Fibroblast of peridontal ligament (primary cell): ENCODE data around the gene PTRH1.

ENCODE experiments used
- DNase-seq: peaks from one replicate; pipeline ENCODE4 v3.0.0-alpha.2; 2010; ENCODE audit errors: extremely low read depth

PTRH1 gene

DNA sequence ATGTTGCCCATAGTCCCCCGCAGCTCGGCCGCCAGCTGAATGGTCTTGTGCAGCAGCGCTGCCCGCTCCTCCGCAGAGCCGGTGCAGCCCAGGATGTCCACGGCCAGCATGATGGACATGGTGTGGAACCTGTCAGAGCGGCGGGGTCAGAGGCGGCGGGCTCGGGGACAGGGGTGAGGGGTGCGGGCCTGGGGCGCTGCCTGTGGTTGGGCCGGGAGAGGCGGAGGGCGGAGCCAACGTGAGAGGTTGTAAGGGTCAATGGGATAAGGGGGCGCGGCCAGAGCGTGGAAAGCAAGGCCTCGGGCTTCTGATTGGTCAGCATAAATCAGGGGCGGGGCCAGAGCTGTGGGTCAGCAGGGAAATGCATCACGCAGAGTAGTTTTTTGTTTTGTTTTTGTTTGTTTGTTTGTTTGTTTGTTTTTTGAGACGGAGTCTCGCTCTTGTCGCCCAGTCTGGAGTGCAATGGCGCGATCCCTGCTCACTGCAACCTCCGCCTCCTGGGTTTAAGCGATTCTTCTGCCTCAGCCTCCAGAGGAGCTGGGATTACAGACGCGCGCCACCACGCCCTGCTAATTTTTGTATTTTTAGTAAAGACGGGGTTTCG, 26.5 kb upstream of the PTRH1 start:
- no peak for DNase-seq

DNA sequence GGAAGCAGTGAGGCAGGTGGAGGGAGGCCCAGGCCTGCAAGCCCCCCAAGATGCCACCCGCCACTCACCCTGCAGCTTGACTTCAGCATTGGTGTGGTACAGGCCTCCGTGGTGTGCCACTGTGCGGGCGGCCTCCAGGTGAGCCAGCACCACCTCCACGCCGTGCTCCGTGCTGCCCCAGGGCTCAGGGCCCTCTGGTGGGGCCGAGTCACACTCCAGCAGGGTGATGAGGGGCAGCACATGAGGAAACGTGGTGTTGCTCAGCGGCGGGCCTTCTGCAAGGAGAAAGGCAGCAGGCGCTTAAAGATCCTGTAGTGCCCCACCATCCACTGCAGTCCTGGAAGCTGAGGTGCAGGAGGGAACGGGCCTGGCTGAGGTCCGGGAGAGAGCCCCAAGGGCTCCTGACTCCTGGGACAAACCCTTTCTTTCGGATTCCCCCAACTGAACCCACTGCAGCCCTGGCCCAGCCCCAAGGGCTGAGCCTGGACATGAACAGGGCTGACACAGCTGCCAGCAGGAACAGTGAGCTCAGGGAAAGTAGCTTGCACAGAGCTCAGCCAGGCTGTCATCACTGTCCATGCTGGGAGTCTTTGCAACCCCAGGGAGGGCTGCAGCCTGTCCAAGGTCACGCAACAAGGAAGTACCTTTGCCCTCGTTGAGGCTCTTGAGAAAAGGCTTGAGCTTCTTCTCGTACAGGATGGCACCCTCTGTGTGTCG, 24.3 kb upstream of the PTRH1 start:
- DNase-seq: no peak

DNA sequence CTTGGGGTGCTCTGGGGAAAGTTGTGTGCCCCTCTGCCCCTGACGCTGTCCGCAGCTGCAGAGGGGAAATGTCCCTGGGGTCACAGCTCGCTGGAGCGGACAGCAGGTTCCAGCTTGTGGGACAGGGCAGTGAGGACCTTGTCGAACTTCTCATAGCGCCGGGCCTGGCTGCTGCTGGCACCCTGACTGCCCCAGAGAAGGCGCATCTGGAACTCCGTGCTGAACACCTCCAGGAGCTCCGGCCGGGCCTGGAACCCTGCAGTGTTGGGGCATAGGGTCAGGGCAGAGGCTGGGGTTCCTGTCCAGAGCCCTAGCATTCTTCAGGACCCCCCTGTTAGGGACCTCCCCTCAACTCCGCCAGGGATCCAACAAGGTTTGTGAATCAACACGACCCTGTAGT, 23.2 kb upstream of the PTRH1 start:
- DNase-seq: no peak

DNA sequence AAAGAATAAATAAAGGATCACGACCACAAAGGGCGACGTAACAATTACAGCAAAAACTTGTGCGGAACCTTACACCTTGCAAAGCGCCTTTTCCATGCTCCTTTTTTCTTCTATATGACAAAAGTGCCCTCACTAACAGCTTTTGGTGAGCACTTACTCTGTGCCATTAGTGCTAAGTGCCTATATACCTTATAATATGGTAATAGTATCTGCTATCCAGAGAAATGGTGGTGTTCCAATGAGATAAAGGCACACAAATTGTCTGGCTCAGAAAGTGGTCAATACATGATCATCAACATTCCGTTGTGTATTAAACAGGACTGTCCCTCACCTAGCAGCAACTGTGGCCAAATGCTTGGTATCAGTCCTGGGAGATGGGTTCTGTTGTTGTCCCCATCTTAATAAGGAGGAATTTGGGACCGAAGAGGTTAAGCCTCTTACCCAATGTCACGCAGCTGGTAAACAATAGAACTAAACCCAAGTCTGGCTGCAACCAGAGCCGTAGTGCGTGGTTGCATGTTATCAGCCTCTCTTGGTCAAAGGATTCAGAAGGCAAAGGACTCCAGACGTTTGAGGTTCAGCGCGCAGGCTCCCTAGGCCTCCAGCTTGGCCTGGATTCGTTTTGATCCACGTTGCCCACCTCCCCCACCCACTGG, 20.2 kb upstream of the PTRH1 start:
- peak; percentile 7 for DNase-seq

DNA sequence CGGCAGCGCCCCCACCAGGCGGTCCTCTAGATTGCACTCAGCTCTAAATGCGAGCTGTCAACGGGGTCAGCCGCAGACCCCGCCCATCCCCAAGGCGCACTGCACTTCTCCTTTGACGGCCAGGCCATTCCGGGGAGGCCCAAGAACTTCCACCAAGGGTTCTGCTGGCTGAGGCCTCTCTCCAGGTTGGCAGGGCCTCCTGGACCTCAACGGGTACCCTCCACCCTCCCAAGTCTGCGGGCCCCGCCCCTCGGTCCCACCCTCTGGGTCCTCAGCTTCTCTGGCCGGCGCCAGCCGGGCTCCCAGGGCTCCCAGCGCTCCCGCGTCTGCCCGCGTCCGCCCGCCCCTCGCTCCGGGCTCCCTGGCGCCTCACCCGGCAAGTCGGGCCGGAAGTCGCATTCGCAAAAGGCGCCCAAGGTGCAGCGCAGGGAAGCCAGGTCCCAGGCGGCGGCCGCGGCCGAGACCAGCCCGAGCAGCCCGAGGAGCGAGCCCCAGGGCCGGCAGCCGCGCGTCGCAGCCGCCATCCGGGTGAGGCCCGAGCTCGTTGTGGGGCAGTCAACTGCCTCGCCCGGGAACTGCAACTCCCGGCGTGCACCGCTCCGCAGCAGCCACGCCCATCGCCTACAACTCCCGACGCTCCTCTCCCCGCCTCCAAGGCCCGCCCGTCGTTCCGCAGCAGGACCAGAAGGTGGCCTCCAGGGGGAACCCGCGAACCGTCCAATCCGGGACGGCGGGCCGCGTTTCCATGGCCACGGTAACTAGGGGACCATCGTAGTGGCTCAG, 19.5 kb upstream of the PTRH1 start, which contains the start of gene TOR2A:
TOR2A (minus strand) TSS at position 548 of the 783 bp plus-strand sequence; CDS start at position 524, 24 bp downstream.
- peak; percentile 93 for DNase-seq

DNA sequence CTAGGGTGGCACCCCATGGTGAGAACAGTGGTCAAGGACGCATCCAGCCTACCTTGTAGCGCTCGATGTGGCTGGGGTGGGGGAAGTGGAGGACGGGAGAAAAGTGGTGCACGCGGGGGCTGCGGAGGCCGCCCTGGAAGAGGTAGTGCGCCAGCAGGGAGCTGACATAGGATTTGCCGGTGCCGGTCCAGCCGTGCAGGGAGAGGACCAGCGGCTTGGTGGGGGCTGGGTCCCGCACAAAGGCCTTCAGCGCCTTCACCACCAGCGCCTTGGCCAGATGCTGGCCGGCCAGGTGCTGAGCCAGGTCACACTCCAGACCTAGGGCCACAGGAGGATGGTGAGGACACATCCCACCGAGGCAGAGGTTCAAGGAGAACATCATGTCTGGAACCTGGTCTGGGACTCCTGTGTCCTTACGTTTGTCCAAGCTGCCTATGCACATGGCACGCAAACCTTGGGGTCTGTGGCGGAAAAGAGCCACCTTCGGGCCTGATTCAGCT, 18.8 kb upstream of the PTRH1 start:
- no peak for DNase-seq

DNA sequence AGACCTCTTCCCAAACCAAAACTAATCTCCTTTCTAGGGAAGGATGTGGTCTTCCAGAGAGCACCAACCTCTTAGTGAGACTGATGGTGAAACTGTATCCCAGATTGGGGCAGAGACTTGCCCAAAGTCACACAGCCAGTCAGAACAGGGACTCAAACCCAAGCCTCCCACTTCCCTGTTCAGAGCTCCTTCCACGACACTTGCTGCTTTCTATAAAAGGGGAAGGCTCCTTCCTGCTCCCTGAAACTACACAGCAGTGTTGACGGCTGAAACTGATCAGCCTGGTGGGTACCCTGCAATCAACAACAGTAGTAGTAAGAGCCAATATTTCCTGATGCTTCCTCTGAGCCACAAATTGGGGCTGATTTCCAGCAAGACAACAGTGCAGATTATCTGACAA, 18.2 kb upstream of the PTRH1 start:
- DNase-seq: no peak

DNA sequence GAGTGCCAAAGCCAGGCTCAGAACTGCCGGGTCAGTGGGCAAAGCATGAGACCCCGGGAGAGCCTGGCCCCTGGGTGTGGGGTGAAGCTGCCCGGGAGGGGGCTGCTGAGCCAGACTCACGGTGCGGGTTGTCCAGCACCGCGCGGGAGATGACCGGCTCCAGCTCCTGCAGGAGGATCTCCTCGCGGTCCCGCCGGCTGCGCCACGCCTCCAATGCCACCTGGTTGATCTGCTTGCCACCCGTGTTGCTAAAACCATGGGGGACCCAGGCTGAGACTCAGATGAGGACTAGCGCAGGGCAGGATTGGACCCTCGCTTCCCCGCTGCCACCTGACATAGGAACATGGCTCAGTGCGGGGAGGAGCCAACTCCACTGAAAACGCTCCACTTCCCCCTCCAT, 17.0 kb upstream of the PTRH1 start:
- no peak for DNase-seq

DNA sequence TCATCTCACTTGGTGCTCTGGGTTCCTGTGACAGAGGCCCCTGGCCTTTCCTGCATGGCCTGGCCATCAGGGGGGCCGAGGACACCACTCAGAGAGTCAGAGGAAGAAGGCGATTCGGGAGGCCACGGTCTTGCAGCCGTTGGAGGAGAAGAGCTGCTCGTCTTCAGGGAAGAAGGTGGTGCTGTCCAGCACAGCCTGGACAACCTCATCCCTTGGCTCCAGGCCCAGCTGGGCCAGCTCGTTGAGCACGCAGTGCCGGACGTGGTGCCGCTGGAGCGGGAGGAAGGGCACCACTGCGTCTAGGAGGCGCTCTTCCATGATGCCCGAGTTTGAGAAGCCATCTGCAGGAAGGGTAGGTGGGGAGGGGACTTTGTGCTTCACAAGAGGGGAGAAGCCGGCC, 16.5 kb upstream of the PTRH1 start:
- no peak for DNase-seq

DNA sequence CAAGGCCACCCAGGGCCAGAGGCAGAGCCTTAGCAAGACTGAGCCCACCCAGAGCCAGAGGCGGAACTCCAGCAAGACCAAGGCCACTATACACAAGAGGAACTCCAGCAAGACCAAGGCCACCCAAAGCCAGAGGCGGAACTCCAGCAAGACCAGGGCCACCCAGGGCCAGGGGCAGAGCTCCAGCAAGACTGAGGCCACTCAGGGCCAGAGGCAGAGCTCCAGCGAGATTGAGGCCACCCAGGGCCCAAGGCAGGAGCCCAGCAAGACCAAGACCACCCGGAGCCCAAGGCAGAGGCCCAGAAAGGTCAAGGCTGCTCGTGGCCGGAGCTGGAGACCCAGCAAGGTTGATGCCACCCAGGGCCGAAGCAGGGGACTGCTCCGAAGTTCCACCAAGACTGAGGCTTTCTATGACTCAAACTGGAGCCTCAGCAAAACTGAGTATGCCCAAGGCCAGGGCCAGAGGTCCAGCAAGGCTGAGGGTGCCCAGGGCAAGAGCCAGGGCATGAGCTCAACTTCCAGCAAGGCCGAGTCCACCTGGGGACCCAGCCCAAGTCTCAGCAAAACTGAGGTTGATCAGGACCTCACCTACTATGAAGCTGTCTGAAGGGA, 15.4 kb upstream of the PTRH1 start:
- no peak for DNase-seq

DNA sequence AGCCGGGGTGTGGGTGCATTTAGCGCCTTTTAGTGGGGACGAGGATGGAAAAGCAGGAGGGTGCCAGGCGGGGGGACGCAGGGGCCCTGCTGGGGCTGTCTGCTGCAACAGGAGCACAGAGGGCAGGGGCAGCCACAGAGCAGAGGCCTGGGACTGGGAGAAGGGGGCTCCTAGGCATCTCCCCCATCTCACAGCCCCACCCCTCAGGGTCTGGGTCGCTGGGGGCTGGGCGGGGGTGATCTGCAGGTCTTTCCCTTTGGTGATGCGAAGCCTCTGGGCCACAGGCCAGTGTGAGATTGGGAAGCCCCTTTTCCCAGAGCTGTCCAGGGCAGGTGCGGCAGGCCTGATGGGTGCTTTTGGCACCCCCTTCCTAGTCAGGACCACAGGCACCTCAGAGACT, 14.8 kb upstream of the PTRH1 start:
- DNase-seq: no peak

DNA sequence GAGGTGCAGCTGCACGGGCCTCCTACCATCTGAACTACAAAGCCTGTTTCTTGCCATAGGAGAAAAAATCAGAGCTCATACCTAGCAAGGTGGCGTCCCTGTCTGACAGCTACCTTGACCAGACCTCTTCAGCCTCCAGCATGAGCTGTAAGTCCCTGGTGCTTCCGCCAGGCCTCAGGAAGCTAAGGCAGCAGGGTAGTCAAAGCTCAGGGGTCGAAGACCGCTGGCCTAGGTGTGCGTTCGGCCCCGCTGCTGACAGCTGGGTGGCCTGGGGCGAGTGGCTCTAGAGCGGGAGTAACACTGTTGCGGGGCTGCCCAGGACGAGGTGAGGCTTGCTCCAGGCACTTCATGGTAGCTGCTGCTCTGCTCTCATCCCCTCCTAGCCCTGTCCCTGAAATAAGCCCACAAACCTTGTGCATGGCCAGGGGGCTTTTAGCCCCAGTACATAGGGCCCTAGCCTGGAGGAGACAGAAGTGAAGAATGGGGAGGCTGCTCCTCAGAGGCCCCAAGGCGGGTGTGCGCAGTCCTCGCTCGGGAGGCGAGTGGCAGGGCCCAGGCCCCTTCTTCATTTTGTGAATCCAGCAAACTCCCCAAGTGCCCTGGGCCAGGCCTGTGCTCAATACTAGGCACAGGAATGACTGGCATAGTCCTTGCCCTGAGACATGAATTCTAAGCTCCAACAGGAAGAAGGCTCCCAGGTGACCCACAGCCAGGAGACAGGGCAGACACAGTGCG, 14.2 kb upstream of the PTRH1 start:
- no peak for DNase-seq

DNA sequence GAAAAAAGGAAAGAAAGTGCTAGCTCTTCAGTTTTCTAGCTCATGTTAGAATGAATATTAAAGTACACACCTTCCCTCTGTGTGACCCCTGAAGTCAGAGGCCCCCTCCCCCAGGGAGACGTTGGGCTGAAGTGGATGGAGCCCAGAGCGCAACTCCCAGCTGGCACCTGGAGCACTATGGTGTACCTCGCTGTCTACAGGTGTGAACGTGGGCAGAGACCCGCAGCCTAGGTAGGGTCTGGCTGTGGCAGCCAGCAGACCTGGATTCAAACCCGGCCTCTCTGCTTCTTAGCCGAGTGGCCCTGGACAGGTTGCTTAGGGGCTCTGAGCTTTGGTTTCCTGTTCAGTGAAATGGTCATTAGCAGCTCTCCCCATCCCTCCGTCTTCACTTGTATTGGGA, 13.3 kb upstream of the PTRH1 start:
- DNase-seq: no peak

DNA sequence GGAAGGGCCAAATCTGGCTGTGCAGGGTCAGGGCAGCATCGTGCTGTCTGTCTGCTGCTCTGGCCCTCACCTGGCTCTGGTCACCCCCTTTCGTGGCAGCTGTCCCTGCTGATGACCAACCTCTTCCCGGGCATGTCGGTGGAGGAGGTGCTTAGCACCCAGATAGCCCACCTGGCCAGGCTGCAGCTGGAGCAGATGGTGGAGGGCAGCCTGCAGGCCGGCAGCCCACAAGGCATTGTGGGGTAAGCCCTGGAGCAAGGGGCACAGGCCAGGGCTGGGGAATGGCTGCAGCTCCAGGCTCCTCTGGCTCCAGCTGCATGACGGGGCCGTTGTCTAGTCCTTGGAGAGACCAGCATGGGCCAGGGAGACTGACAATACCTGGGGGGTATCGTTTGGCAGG, 11.4 kb upstream of the PTRH1 start:
- DNase-seq: no peak

DNA sequence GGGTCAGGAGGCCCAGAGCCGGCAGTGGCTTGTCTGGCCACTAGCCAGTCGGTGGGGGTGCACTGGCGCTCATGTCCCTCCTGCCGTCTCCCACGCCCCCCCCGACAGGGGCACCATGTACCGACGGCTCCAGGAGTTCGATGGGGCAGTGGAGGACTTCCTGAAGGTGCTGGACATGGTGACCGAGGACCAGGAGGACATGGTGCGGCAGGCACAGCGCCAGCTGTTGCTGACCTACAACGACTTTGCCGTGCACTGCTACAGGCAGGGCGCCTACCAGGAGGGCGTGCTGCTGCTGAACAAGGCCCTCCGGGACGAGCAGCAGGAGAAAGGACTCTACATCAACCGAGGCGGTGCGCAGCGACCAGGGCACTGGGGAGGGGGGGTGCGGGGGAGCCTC, 8.5 kb upstream of the PTRH1 start:
- no peak for DNase-seq

DNA sequence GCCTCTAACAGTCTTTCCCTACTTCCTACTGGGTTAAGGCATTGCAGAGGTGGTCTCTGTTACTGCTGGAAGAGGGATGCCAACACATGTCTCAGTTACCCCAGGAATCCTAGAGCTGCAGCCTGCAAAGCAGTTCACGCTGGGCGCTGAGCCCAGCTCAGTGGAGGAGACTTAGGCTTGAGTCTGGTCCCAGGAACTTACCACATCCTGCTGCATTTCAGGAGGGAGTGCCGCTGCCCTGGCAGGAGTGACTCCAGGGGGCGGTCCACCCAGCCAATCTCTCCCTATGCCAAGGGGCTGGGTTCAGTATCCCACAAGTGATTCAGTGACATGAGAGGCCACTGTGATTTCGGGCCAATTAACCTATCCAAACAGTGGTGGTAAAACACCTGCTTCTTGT, 8.0 kb upstream of the PTRH1 start:
- DNase-seq: peak; percentile 76

DNA sequence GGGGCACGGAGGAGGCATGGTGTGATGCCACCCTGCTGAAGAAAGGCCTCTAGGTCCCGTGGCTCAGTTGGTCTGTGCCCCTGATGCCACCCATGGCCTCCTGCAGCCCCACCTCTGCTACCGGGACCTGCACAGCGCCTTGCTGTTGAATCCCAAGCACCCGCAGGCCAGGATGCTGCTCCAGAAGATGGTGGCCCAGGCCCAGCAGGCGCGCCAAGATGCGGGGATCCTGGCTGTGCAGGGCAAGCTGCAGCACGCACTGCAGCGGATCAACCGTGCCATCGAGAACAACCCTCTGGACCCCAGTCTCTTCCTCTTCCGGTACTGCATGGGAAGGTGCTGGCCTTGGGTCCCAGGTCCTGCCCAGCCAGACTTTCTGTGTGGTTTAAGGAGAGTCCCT, 7.5 kb upstream of the PTRH1 start:
- no peak for DNase-seq

DNA sequence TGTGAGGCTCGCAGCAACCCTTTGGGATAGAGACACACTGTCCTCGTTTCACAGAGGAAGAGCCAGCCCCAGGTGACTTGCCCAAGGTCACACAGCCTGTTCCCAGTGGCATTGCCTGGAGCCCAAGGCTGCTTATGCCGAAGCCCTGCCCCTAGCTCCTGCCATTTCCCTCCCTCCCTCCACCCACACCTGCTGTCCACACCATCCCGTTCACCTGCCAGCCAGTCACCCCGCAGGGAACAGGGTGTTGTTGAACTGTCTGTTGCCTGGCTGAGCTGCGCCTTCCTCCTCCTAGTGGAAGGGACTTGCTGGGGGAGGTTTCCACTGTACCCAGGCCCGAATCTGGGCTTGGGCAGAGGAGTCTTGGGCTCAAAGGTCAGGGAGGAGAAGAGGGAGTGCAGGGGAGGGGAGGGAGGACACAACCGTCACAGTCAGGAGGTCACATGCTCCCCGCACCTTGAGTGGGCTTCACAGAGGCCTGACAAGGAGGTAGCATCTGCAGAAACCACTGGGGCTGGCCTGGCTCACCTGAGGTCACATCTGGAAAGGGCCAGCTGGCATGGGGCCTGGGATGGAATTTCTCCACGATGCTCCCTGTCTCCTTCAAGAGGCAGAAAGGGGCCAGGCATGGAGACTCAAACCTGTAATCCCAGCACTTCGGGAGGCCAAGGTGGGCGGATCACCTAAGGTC, 6.7 kb upstream of the PTRH1 start:
- no peak for DNase-seq

DNA sequence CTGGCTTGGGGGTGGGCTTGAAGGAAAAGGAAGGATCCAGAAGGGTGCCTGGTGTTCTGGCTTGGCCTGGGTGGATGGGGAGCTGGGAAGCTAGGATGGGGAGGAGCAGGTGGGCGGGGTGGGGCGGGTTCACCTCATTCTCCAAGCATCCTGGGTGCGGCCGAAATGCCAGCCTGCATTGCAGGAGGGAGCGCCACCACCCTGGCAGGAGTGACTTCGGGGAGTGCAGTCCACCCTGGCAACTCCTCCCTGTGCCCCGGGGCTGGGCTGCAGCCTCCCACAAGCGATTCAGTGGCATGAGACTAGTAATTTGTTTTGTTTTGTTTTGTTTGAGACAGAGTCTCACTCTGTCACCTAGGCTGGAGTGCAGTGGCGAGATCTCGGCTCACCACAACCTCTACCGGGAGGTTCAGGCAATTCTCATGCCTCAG, 5.9 kb upstream of the PTRH1 start:
- no peak for DNase-seq

DNA sequence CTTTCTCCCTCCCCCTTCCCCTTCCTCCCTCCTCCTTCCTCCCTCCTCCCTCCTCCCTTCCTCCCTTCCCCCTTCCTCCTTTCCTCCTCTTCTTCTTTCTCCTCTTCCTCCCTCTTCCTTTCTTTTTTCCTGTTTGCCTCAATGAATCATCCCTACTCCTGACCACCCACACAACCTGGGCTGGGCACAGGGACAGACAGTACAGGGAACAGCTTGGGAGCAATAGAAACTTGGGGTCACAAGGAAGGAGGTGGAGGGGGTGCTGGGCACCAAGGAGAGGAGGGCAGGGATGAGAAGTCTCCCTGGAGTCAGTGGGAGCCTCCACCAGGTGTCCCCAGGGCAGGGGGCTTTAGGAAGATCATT, 5.4 kb upstream of the PTRH1 start:
- DNase-seq: no peak
